ENCODE results near the gene TTC34. TPM values are rescaled to one million over a fixed set of nuclear protein-coding genes. Genes with fewer than 3 reads are reported as not detected.

The TTC34 gene
- total RNA-seq, 1 donor from 2014 or later: 0.16 TPM

- DNase-seq: no peak
These were observed 159.9 kb downstream of the TTC34 start for GRCh38 chr1:2641381-2642130.

DNA sequence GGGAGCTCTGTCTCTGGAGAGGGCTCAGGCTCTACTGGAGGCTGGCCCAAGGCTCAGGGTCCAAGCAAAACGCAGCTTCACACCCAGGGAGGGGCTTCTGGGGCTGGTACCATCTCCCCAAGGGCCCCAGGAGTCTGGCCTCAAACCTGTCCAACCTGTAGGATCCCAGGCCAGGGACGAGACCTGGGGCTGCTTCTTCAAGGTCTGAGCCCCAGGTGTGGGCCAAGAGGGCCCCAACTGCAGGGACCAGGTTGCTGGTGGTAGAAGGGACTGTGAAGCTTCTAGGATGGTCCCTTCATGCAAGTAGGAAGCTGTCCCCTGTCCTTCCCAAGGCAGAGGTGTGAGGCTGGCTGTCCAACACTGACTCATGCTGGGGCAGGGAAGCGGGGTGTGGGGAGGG is 160.9 kb downstream of the TTC34 start:
- no peak for DNase-seq

DNA sequence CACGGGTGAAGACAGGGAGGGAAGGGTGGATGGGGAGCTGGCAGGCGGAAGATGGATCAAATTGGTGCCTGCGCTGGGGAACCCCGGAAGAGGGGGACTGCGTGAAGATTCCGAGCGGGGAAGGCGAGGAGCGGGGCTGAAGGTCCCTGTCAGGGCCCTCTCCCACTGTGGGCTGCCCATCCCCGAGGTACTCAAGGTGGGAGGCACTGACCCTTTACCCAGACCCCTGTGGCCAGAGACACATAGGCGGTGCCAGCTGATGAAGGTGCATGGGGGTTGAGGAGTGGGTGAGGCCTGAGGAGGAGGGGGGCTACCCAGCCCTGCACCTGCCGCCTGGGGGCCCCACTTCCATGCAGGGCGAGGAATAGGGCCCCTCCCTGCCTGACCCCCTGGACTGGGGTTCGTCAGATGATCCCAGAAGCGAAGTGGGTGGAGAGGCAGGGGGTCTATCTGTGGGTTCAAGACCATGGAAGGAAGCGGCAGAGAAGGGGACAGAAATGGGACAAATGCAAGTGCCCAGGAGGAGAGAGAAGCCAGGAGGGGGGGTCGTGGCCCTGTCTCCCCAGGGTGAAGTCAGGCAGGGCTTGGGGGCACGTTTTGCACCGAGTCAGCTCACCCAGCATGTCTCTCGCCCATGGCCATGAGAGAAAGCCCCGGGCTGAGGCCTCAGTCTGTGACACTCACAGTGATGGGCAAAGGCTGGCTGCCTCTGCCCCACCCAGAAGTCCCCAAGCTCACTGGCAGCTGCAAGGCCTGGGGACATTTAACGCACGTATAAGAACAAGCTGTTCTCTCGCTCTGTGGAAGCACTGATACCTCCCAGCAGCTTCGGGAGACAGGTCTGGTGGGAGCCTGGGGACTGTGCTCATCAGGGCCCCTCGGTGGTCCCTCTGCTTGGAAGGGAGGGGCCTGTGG is 161.6 kb downstream of the TTC34 start:
- DNase-seq: no peak

DNA sequence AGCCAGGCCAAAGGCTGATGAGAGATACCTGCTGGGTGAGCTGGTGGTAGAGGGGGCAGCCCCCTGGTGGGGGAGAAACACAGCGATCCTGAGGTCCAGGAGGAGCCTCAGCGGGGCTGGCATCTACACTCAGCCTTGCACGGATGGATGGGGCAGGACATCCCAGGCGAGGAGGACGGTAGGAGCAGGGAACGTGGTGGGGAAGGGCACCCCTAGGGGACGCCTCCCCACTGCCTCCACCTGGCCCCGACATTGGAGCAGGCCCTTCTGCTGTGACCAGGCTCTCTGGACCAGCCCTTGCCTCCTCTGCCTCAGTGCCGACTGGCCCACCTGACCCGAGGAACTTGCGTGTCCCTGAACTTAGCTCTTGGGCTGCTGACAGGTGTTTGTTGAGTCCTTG is 162.3 kb downstream of the TTC34 start:
- no peak for DNase-seq

GRCh38 chr1:2638466-2639115 is 162.9 kb downstream of the TTC34 start:
- DNase-seq: no peak

- DNase-seq: no peak
These were observed 163.9 kb downstream of the TTC34 start for GRCh38 chr1:2637442-2638145.

- no peak for DNase-seq
These were observed 164.8 kb downstream of the TTC34 start for GRCh38 chr1:2636733-2637132.

GRCh38 chr1:2635361-2636010 is 166.0 kb downstream of the TTC34 start:
- no peak for DNase-seq

- no peak for DNase-seq
These were observed 167.5 kb downstream of the TTC34 start for GRCh38 chr1:2633936-2634491.

GRCh38 chr1:2633366-2633935 is 168.0 kb downstream of the TTC34 start:
- no peak for DNase-seq

- DNase-seq: no peak
These were observed 168.7 kb downstream of the TTC34 start, which contains the start of gene MMEL1 for GRCh38 chr1:2632561-2633361. TSS of gene MMEL1 (minus strand) at chr1:2633016. CDS start at chr1:2629484, 3,532 bp downstream.

DNA sequence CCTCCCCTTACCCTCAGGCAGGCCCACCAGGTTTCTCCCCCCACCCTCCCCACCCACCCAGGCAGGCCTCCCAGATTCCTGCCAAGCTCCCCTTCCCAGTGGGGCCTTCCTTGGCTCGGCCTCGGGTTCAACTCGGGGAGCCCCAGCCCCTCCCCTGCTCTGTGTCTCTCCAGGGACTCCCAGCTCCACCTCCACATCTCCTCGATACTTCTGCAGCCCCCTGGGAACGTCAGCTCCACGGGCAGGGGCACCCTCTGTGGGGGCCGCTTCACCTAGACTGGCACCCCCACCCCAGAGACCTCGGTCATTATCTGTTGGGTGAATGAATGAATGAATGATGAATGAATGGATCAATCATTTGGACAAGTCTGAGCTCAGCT is 169.5 kb downstream of the TTC34 start:
- DNase-seq: no peak

GRCh38 chr1:2631136-2632050 is 170.1 kb downstream of the TTC34 start:
- DNase-seq: no peak

GRCh38 chr1:2630498-2631135 is 170.9 kb downstream of the TTC34 start:
- no peak for DNase-seq

GRCh38 chr1:2629627-2630497 is 171.6 kb downstream of the TTC34 start:
- no peak for DNase-seq

DNA sequence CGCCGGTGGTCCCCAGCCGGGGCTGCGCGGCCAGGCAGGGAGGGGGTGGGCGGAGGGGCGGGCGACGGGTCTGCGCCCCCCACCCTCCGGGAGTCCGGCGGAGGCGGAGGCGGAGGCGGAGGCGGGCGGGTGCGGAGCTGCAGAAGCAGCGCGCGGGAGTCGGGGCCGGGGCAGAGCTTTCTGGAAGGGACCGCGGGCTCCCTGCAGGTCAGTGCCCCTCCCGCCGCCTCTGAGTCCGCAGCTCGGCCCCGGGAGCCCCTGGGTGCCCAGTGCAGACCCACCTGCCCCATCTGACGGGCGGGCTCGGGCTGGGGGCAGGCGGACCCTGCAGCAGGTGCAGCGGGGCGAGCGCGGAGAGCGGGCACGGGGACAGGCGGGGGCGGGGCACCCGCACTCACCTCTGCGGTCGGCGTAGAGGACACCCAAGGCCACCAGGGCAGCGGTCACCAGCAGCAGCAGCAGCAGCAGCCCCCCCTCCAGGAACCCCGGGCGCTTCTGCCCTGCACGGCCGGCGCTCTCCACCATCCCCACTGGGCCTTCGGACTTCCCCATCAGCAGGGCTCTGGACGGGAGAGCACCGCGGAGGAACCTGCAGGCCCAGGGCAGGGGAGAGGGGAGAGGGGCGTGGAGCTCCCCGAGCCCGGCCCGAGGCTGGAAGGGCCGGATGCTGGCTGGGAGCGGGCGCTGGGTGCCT is 172.4 kb downstream of the TTC34 start:
- DNase-seq: no peak

Data from occipital lobe (tissue), 2 donors.